ENCODE data around the gene LETM1.
"Not testable (repeated sequence)": the region's sequence is repeated elsewhere in the genome, so short reads cannot be mapped to it uniquely, and the experiment has no call there.

Gene LETM1

GRCh38 chr4:1836650-1837049 is 19.3 kb downstream of the LETM1 start:
- no peak for TF ChIP-seq CTCF (IDR thresholded peaks at IDR 0.05; ENCODE audit: borderline replicate concordance, insufficient read depth, low read depth, low read length)
- H3K4me3 ChIP-seq (ENCODE audit: low read depth, low read length), result no peak overlapping the region

DNA sequence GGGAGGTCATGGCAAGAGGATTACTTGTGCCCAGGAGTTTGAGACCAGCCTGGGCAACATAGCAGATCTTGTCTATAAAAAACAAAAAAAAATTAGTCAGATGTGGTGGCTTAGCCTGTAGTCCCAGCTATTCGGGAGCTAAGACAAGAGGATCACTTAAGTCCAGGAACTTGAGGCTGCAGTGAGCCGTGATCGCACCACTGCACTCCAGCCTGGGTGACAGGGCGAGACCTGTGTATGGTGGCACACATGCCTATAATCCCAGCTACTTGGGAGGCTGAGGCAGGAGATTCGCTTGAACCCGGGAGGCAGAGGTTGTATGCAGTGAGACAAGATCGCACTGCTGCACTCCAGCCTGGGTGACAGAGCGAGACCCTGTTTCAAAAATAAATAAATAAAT is 20.1 kb downstream of the LETM1 start:
- not testable (repeated sequence) for H3K4me3 ChIP-seq (ENCODE audit: low read depth, low read length)

- H3K4me3 ChIP-seq (ENCODE audit: low read depth, low read length), result peak overlapping the region; percentile 11
- no peak for TF ChIP-seq CTCF (IDR thresholded peaks at IDR 0.05; ENCODE audit: borderline replicate concordance, insufficient read depth, low read depth, low read length)
These were observed 21.7 kb downstream of the LETM1 start for GRCh38 chr4:1834047-1834775.

DNA sequence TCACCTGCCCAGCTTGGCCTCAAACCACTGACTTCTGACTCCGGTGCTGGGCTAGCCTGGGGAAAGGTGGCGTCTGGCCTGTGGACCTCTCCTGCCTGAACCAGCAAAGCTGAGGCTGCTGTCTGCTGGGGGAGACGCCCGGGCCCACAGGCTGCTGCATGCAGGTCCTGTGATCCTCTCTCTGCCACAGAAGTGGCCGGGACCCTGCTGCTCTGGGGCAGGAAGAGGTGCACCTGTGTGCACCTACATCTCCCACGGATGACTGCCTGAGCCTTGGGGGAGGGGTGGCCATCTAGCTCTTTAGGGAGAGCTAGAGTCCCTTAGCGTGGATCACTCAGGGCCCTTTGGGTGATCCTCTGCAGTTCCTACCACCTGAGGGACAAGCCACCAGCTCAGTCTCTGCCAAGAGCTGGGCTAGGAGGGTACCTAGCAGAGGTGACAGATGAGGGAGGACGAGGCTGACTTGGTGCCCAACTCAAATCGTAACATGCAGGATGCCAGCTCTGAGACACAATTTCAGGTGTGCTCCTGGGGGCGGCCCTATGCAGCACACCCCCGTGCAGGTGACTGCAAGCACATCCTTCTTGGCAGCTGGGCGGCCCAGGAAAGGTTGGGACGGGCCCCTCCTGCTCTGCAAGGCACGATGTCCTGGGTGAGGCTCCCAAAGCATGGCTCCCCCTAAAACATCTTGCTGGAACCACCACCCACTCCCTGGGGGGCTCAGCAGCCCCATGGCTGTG is 22.5 kb downstream of the LETM1 start:
- no peak for TF ChIP-seq CTCF (IDR thresholded peaks at IDR 0.05; ENCODE audit: borderline replicate concordance, insufficient read depth, low read depth, low read length)
- no peak overlapping the region for H3K4me3 ChIP-seq (ENCODE audit: low read depth, low read length)

GRCh38 chr4:1832690-1833089 is 23.3 kb downstream of the LETM1 start:
- TF ChIP-seq CTCF (IDR thresholded peaks at IDR 0.05; ENCODE audit: borderline replicate concordance, insufficient read depth, low read depth, low read length), result no peak
- H3K4me3 ChIP-seq (ENCODE audit: low read depth, low read length), result no peak overlapping the region

- TF ChIP-seq CTCF (IDR thresholded peaks at IDR 0.05; ENCODE audit: borderline replicate concordance, insufficient read depth, low read depth, low read length), result no peak
- no peak overlapping the region for H3K4me3 ChIP-seq (ENCODE audit: low read depth, low read length)
These were observed 24.6 kb downstream of the LETM1 start for GRCh38 chr4:1831331-1831730.

- no peak for TF ChIP-seq CTCF (IDR thresholded peaks at IDR 0.05; ENCODE audit: borderline replicate concordance, insufficient read depth, low read depth, low read length)
- H3K4me3 ChIP-seq (ENCODE audit: low read depth, low read length), result no peak overlapping the region
These were observed 25.2 kb downstream of the LETM1 start for GRCh38 chr4:1830642-1831228.
